DND-41 (cell line): ENCODE data around the gene HIP1.
"Not testable (repeated sequence)": the region's sequence is repeated elsewhere in the genome, so short reads cannot be mapped to it uniquely, and the experiment has no call there.

Experiments used
- ATAC-seq: fragments of 200-7000 bp; cut with Tn5 transposase; 3 replicates; pipeline ENCODE4 v1.9.1; 2021; ENCODE audit warnings: low read depth; ENCODE audit not compliant: insufficient read depth
- DNase-seq: peaks from one replicate; pipeline ENCODE4 v3.0.0-alpha.2; 2020
- H2AFZ ChIP-seq: 2 replicates; pipeline ENCODE4 v1.6.0; 2012; ENCODE audit warnings: low read depth, low read length
- H3K27ac ChIP-seq: 2 replicates; pipeline ENCODE4 v1.5.1; 2012; ENCODE audit warnings: low read length, inconsistent platforms
- H3K27me3 ChIP-seq: fragments of 200-600 bp; sonication (generic); 2 replicates; pipeline ENCODE4 v1.6.0; 2012; ENCODE audit warnings: low read length, mild to moderate bottlenecking, inconsistent platforms; ENCODE audit not compliant: insufficient read depth, poor library complexity
- H3K36me3 ChIP-seq: 2 replicates; pipeline ENCODE4 v1.5.1; 2012; ENCODE audit warnings: low read length, inconsistent platforms; ENCODE audit not compliant: insufficient read depth
- H3K4me1 ChIP-seq: 2 replicates; pipeline ENCODE4 v1.5.1; 2012; ENCODE audit warnings: mild to moderate bottlenecking, low read length; ENCODE audit not compliant: insufficient read depth
- H3K4me2 ChIP-seq: 2 replicates; pipeline ENCODE4 v1.6.0; 2012; ENCODE audit warnings: mild to moderate bottlenecking, moderate library complexity, low read length, inconsistent platforms; ENCODE audit not compliant: insufficient read depth
- H3K4me3 ChIP-seq, 2 experiments: fragments of 200-600 bp in 1 of 2; shearing (Covaris generic) in 1 of 2; 2 replicates each; pipeline ENCODE4 v1.5.1; 2012 to 2016; ENCODE audit warnings: inconsistent platforms in 2 of 2, low read length in 2 of 2, mild to moderate bottlenecking in 2 of 2, low read depth in 1 of 2, moderate library complexity in 1 of 2
- H3K79me2 ChIP-seq: 2 replicates; pipeline ENCODE4 v1.6.0; 2012; ENCODE audit warnings: low read length, inconsistent platforms; ENCODE audit not compliant: insufficient read depth
- H3K9ac ChIP-seq: 2 replicates; pipeline ENCODE4 v1.6.0; 2012; ENCODE audit warnings: low read depth, mild to moderate bottlenecking, inconsistent platforms, low read length, moderate library complexity
- H3K9me3 ChIP-seq: 2 replicates; pipeline ENCODE4 v1.5.1; 2012; ENCODE audit warnings: low read length, moderate library complexity, mild to moderate bottlenecking, inconsistent platforms; ENCODE audit not compliant: insufficient read depth, severe bottlenecking
- H4K20me1 ChIP-seq: 2 replicates; pipeline ENCODE4 v1.6.0; 2012; ENCODE audit warnings: low read length; ENCODE audit not compliant: insufficient read depth
- EZH2 ChIP-seq: IDR thresholded peaks from 3 replicates; pipeline ENCODE4 v1.6.1; 2012; ENCODE audit warnings: borderline replicate concordance, low read depth, mild to moderate bottlenecking, moderate library complexity, low read length, inconsistent platforms; ENCODE audit not compliant: severe bottlenecking
- TF ChIP-seq, protein P1 (sequence below): IDR thresholded peaks from 2 replicates; pipeline ENCODE4 v1.5.1; 2012; ENCODE audit warnings: borderline replicate concordance, low read length, moderate library complexity, mild to moderate bottlenecking; ENCODE audit not compliant: poor library complexity, severe bottlenecking; ENCODE audit errors: extremely low read depth

The HIP1 gene

DNA sequence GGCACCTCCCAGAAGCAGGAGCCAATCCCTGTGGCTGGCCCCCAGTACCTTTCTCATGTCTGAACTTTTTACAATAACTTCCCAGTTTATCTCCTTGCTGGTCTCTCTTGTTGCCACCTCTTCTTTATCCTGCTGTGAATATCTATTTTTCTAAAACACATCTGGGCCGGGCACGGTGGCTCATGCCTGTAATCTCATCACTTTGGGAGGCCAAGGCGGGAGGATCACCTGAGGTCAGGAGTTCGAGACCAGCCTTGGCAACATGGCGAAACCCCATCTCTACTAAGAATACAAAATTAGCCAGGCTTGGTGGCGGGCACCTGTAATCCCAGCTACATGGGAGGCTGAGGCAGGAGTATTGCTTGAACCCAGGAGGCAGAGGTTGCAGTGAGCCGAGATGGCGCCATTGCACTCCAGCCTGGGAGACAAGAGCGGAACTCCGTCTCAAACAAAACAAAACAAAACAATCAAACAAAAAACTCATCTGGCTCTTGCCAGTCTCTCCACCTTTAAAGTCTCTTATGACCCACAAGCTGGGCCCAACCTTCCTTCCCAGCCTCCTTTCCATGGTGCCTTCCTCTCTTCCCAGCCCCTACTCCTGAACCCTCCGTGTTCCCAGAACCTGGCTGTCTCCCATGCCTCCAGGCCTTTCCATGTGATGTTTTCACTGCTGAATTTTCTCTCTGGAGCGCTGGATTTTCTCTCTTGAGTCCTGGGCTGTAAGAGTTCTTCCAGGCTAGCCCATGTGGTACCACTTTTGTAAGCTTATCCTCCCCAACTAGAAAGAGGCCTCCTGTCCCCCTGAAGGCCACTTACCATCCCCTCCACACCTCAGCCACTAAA lies 51.3 kb downstream of the HIP1 start:
- Histone ChIP-seq H3K9me3 (no peaks in the 10 kb centered on the region), H3K36me3 (no peaks in the 10 kb centered on the region), H3K4me2 (no peak overlapping the region), H3K27ac (no peak overlapping the region), H3K4me1 (peaks cover 10% of the 10 kb centered on the region), H3K79me2 (no peaks in the 10 kb centered on the region), H4K20me1 (0 out of 2 replicates have a peak, but pooled peaks cover 2% of the 10 kb centered on the region), H3K9ac (no peak overlapping the region), H2AFZ (no peak overlapping the region), H3K27me3 (peaks cover 10% of the 10 kb centered on the region), H3K4me3 (no peak overlapping the region)
- no peak for TF ChIP-seq EZH2
- TF ChIP-seq, protein P1, sequence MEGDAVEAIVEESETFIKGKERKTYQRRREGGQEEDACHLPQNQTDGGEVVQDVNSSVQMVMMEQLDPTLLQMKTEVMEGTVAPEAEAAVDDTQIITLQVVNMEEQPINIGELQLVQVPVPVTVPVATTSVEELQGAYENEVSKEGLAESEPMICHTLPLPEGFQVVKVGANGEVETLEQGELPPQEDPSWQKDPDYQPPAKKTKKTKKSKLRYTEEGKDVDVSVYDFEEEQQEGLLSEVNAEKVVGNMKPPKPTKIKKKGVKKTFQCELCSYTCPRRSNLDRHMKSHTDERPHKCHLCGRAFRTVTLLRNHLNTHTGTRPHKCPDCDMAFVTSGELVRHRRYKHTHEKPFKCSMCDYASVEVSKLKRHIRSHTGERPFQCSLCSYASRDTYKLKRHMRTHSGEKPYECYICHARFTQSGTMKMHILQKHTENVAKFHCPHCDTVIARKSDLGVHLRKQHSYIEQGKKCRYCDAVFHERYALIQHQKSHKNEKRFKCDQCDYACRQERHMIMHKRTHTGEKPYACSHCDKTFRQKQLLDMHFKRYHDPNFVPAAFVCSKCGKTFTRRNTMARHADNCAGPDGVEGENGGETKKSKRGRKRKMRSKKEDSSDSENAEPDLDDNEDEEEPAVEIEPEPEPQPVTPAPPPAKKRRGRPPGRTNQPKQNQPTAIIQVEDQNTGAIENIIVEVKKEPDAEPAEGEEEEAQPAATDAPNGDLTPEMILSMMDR, result no peak
- DNase-seq (no peak), ATAC-seq (no peak)

DNA sequence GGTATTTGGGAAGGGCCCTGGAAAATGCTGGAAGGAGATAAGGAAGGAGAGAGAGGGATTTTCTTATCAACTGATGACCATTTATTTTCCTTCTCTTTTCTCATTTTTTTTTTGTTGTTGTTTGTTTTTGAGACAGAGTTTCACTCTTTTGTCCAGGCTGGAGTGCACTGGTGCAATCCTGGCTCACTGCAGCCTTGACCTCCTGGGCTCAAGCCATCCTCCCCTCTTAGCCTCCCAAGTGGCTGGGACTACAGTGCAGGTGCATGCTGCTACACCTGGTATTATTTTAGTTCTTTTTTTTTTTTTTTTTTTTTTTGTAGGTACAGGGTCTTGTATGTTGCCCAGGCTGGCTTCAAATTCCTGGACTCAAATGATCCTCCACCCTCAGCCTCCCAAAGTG lies 52.2 kb downstream of the HIP1 start:
- Histone ChIP-seq H2AFZ (no peak overlapping the region), H3K79me2 (no peaks in the 10 kb centered on the region), H3K9me3 (no peaks in the 10 kb centered on the region), H3K4me2 (no peak overlapping the region), H3K36me3 (no peaks in the 10 kb centered on the region), H3K4me1 (peaks cover 10% of the 10 kb centered on the region), H3K27ac (no peak overlapping the region), H3K9ac (no peak overlapping the region), H3K27me3 (peaks cover 10% of the 10 kb centered on the region), H3K4me3 (no peak overlapping the region), H4K20me1 (0 out of 2 replicates have a peak, but pooled peaks cover 2% of the 10 kb centered on the region)
- ATAC-seq, result no peak
- no peak for TF ChIP-seq EZH2
- TF ChIP-seq, protein P1, result no peak
- no peak for DNase-seq

DNA sequence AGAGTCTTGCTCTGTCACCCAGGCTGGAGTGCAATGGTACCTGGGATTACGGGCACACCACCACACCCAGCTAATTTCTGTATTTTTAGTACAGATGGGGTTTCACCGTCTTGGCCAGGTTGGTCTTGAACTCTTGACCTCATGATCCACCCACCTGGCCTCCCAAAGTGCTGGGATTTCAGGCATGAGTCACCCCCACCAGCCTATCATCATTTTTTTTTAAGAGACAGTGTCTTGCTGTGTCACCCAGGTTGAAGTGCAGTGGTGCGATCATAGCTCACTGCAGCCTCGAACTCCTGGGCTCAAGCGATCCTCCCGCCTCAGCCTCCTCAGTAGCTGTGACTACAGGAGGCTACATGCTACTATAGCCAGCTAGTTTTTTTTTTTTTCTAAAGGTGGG lies 56.7 kb downstream of the HIP1 start:
- not testable (repeated sequence) for H3K36me3 ChIP-seq, H3K27ac ChIP-seq, H3K4me2 ChIP-seq

DNA sequence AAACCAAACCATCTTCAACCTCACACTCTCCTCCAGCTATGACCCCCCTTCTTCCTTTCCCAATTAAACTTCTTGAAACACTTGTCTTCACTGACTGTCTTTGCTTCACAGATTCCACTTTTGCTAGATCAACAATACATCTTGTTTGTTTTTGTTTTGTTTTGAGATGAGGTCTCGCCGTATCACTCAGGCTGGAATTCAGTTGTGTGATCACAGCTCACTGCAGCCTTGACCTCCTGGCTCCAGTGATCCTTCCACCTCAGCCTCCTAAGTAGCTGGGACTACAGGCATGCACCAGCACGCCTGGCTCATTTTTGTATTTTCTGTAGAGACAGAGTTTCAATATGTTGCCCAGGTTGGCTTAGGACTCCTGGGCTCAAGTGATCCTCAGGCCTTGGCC lies 59.7 kb downstream of the HIP1 start:
- H3K4me2 ChIP-seq, result no peak overlapping the region
- no peak overlapping the region for H3K9ac ChIP-seq
- ATAC-seq, result no peak
- no peaks in the 10 kb centered on the region for H4K20me1 ChIP-seq
- no peak for DNase-seq
- no peak overlapping the region for H2AFZ ChIP-seq
- no peaks in the 10 kb centered on the region for H3K27me3 ChIP-seq
- H3K9me3 ChIP-seq, result peaks cover 3% of the 10 kb centered on the region
- H3K4me3 ChIP-seq, result no peak overlapping the region
- H3K27ac ChIP-seq, result no peak overlapping the region
- no peak for TF ChIP-seq EZH2
- TF ChIP-seq, protein P1, result no peak
- no peaks in the 10 kb centered on the region for H3K36me3 ChIP-seq
- H3K79me2 ChIP-seq, result no peaks in the 10 kb centered on the region
- no peaks in the 10 kb centered on the region for H3K4me1 ChIP-seq

More for the DNA sequence above, 56.7 kb downstream of the HIP1 start:
- not testable (repeated sequence) for DNase-seq, H3K9ac ChIP-seq, H4K20me1 ChIP-seq, H3K9me3 ChIP-seq, H3K4me1 ChIP-seq, H3K79me2 ChIP-seq, H3K27me3 ChIP-seq, ATAC-seq, H2AFZ ChIP-seq, H3K4me3 ChIP-seq
